ENCODE measurements around the gene ERN1.
A peak's percentile ranks its signal among the peaks of the same experiment; 100 is the strongest.
"Not testable (repeated sequence)": the region's sequence is repeated elsewhere in the genome, so short reads cannot be mapped to it uniquely, and the experiment has no call there.

The ERN1 gene

GRCh38 chr17:64129765-64130558 lies at the start of gene ERN1:
TSS of gene ERN1 (minus strand) at chr17:64130144. CDS start at chr17:64130029, 115 bp downstream.
- peak; percentile 84 to 88 for DNase-seq (ENCODE audit: low read depth in 2 of 2)

- not testable (repeated sequence) for DNase-seq (ENCODE audit: low read depth in 2 of 2)
These were observed 49.1 kb upstream of the ERN1 start for GRCh38 chr17:64179024-64179423.

GRCh38 chr17:64178011-64178825 lies 48.3 kb upstream of the ERN1 start:
- no peak for DNase-seq (ENCODE audit: low read depth in 2 of 2)

- no peak for DNase-seq (ENCODE audit: low read depth in 2 of 2)
These were observed 47.5 kb upstream of the ERN1 start for GRCh38 chr17:64177311-64178010.

GRCh38 chr17:64176556-64176955 lies 46.6 kb upstream of the ERN1 start:
- DNase-seq (ENCODE audit: low read depth in 2 of 2): no peak

- no peak for DNase-seq (ENCODE audit: low read depth in 2 of 2)
These were observed 44.9 kb upstream of the ERN1 start for GRCh38 chr17:64174686-64175456.

GRCh38 chr17:64173646-64174045 lies 43.7 kb upstream of the ERN1 start:
- DNase-seq (ENCODE audit: low read depth in 2 of 2): no peak

- no peak for DNase-seq (ENCODE audit: low read depth in 2 of 2)
These were observed 42.6 kb upstream of the ERN1 start for GRCh38 chr17:64172510-64172909.

GRCh38 chr17:64171041-64171440 lies 41.1 kb upstream of the ERN1 start:
- DNase-seq (ENCODE audit: low read depth in 2 of 2): no peak

GRCh38 chr17:64170286-64170685 lies 40.3 kb upstream of the ERN1 start:
- DNase-seq (ENCODE audit: low read depth in 2 of 2): no peak

- not testable (repeated sequence) for DNase-seq (ENCODE audit: low read depth in 2 of 2)
These were observed 37.7 kb upstream of the ERN1 start for GRCh38 chr17:64167666-64168065.

GRCh38 chr17:64166876-64167275 lies 36.9 kb upstream of the ERN1 start:
- DNase-seq (ENCODE audit: low read depth in 2 of 2): no peak

GRCh38 chr17:64165347-64165746 lies 35.4 kb upstream of the ERN1 start:
- no peak for DNase-seq (ENCODE audit: low read depth in 2 of 2)

- no peak for DNase-seq (ENCODE audit: low read depth in 2 of 2)
These were observed 34.8 kb upstream of the ERN1 start for GRCh38 chr17:64164596-64165285.

GRCh38 chr17:64163468-64163867 lies 33.5 kb upstream of the ERN1 start:
- DNase-seq (ENCODE audit: low read depth in 2 of 2): no peak

GRCh38 chr17:64162554-64162953 lies 32.6 kb upstream of the ERN1 start:
- DNase-seq (ENCODE audit: low read depth in 2 of 2): no peak

GRCh38 chr17:64161380-64162176 lies 31.6 kb upstream of the ERN1 start:
- DNase-seq (ENCODE audit: low read depth in 2 of 2): no peak

GRCh38 chr17:64160378-64160777 lies 30.4 kb upstream of the ERN1 start:
- no peak for DNase-seq (ENCODE audit: low read depth in 2 of 2)

- no peak for DNase-seq (ENCODE audit: low read depth in 2 of 2)
These were observed 29.1 kb upstream of the ERN1 start for GRCh38 chr17:64158831-64159590.

All from stimulated activated CD4-positive, alpha-beta T cell treated with anti-CD3 and anti-CD28 coated beads, Interleukin-15, amount 100 ng/mL, for 48 hours (primary cell).